IPS-18a (cell line): ENCODE data around the gene KCTD3.

Experiments used
- H3K27ac ChIP-seq: one replicate; pipeline ENCODE4 v1.5.1; 2013; ENCODE audit warnings: low read length
- H3K27me3 ChIP-seq: one replicate; pipeline ENCODE4 v1.6.1; 2013; ENCODE audit warnings: mild to moderate bottlenecking, low read length; ENCODE audit not compliant: control insufficient read depth, insufficient read depth
- H3K36me3 ChIP-seq: one replicate; pipeline ENCODE4 v1.6.1; 2013; ENCODE audit warnings: low read depth, low read length; ENCODE audit not compliant: control insufficient read depth
- H3K4me1 ChIP-seq: one replicate; pipeline ENCODE4 v1.6.1; 2013; ENCODE audit warnings: low read depth, low read length; ENCODE audit not compliant: control insufficient read depth
- H3K4me3 ChIP-seq: one replicate; pipeline ENCODE4 v1.5.1; 2013; ENCODE audit warnings: low read length
- H3K9ac ChIP-seq: one replicate; pipeline ENCODE4 v1.6.1; 2013; ENCODE audit warnings: mild to moderate bottlenecking, low read length, moderate library complexity
- H3K9me3 ChIP-seq: one replicate; pipeline ENCODE4 v1.6.1; 2013; ENCODE audit warnings: low read depth, low read length; ENCODE audit not compliant: control insufficient read depth

KCTD3 gene

GRCh38 chr1:215643592-215644321 lies 76.7 kb downstream of the KCTD3 start:
- H3K36me3 ChIP-seq = no peaks in the 10 kb centered on the region
- no peaks in the 10 kb centered on the region for H3K9me3 ChIP-seq
- H3K27me3 ChIP-seq = no peaks in the 10 kb centered on the region
- H3K4me1 ChIP-seq = peaks cover 7% of the 10 kb centered on the region
- H3K27ac ChIP-seq = no peak overlapping the region
- no peak overlapping the region for H3K9ac ChIP-seq
- H3K4me3 ChIP-seq = no peak overlapping the region

GRCh38 chr1:215645182-215645581 lies 78.1 kb downstream of the KCTD3 start:
- no peaks in the 10 kb centered on the region for H3K27me3 ChIP-seq
- no peak overlapping the region for H3K4me3 ChIP-seq
- no peaks in the 10 kb centered on the region for H3K36me3 ChIP-seq
- H3K27ac ChIP-seq = no peak overlapping the region
- no peaks in the 10 kb centered on the region for H3K9me3 ChIP-seq
- no peak overlapping the region for H3K9ac ChIP-seq
- peaks cover 8% of the 10 kb centered on the region for H3K4me1 ChIP-seq

- Histone ChIP-seq H3K27me3 (no peaks in the 10 kb centered on the region), H3K4me3 (no peak overlapping the region), H3K36me3 (no peaks in the 10 kb centered on the region), H3K4me1 (peaks cover 15% of the 10 kb centered on the region), H3K9me3 (no peaks in the 10 kb centered on the region), H3K27ac (no peak overlapping the region), H3K9ac (no peak overlapping the region)
Observed at GRCh38 chr1:215645861-215646260, 78.8 kb downstream of the KCTD3 start.

- H3K4me1 ChIP-seq = peaks cover 33% of the 10 kb centered on the region
- H3K27ac ChIP-seq = no peak overlapping the region
- H3K36me3 ChIP-seq = no peaks in the 10 kb centered on the region
- no peak overlapping the region for H3K4me3 ChIP-seq
- no peaks in the 10 kb centered on the region for H3K27me3 ChIP-seq
- no peaks in the 10 kb centered on the region for H3K9me3 ChIP-seq
- H3K9ac ChIP-seq = no peak overlapping the region
Observed at GRCh38 chr1:215647738-215648137, 80.6 kb downstream of the KCTD3 start.

GRCh38 chr1:215648957-215649356 lies 81.9 kb downstream of the KCTD3 start:
- Histone ChIP-seq H3K27ac (no peak overlapping the region), H3K4me1 (peaks cover 44% of the 10 kb centered on the region), H3K9ac (no peak overlapping the region), H3K36me3 (no peaks in the 10 kb centered on the region), H3K9me3 (no peaks in the 10 kb centered on the region), H3K27me3 (no peaks in the 10 kb centered on the region), H3K4me3 (no peak overlapping the region)

GRCh38 chr1:215650446-215651149 lies 83.5 kb downstream of the KCTD3 start:
- peak overlapping the region; percentile 40 for H3K4me3 ChIP-seq
- H3K4me1 ChIP-seq = peaks cover 44% of the 10 kb centered on the region
- no peaks in the 10 kb centered on the region for H3K27me3 ChIP-seq
- H3K9me3 ChIP-seq = no peaks in the 10 kb centered on the region
- H3K9ac ChIP-seq = no peak overlapping the region
- no peaks in the 10 kb centered on the region for H3K36me3 ChIP-seq
- no peak overlapping the region for H3K27ac ChIP-seq

GRCh38 chr1:215651867-215652266 lies 84.8 kb downstream of the KCTD3 start:
- Histone ChIP-seq H3K27me3 (no peaks in the 10 kb centered on the region), H3K27ac (no peak overlapping the region), H3K36me3 (no peaks in the 10 kb centered on the region), H3K9ac (no peak overlapping the region), H3K4me3 (peak overlapping the region; percentile 40), H3K9me3 (no peaks in the 10 kb centered on the region), H3K4me1 (peaks cover 44% of the 10 kb centered on the region)

GRCh38 chr1:215652371-215652770 lies 85.3 kb downstream of the KCTD3 start:
- H3K4me1 ChIP-seq = peaks cover 39% of the 10 kb centered on the region
- H3K27ac ChIP-seq = no peak overlapping the region
- no peak overlapping the region for H3K9ac ChIP-seq
- H3K9me3 ChIP-seq = no peaks in the 10 kb centered on the region
- peak overlapping the region; percentile 40 for H3K4me3 ChIP-seq
- H3K27me3 ChIP-seq = no peaks in the 10 kb centered on the region
- no peaks in the 10 kb centered on the region for H3K36me3 ChIP-seq

GRCh38 chr1:215657047-215657446 lies 89.9 kb downstream of the KCTD3 start:
- Histone ChIP-seq H3K9ac (no peak overlapping the region), H3K9me3 (no peaks in the 10 kb centered on the region), H3K27me3 (no peaks in the 10 kb centered on the region), H3K27ac (no peak overlapping the region), H3K36me3 (no peaks in the 10 kb centered on the region), H3K4me1 (peaks cover 18% of the 10 kb centered on the region), H3K4me3 (no peak overlapping the region)

GRCh38 chr1:215660259-215660658 lies 93.2 kb downstream of the KCTD3 start:
- no peaks in the 10 kb centered on the region for H3K27me3 ChIP-seq
- no peaks in the 10 kb centered on the region for H3K9me3 ChIP-seq
- no peak overlapping the region for H3K4me3 ChIP-seq
- H3K36me3 ChIP-seq = no peaks in the 10 kb centered on the region
- H3K4me1 ChIP-seq = no peaks in the 10 kb centered on the region
- no peak overlapping the region for H3K27ac ChIP-seq
- H3K9ac ChIP-seq = no peak overlapping the region

GRCh38 chr1:215661033-215661432 lies 93.9 kb downstream of the KCTD3 start:
- Histone ChIP-seq H3K9ac (no peak overlapping the region), H3K9me3 (no peaks in the 10 kb centered on the region), H3K36me3 (no peaks in the 10 kb centered on the region), H3K4me3 (no peak overlapping the region), H3K4me1 (no peaks in the 10 kb centered on the region), H3K27me3 (no peaks in the 10 kb centered on the region), H3K27ac (no peak overlapping the region)

- Histone ChIP-seq H3K4me3 (no peak overlapping the region), H3K4me1 (peaks cover 5% of the 10 kb centered on the region), H3K9ac (no peak overlapping the region), H3K27me3 (no peaks in the 10 kb centered on the region), H3K27ac (no peak overlapping the region), H3K9me3 (no peaks in the 10 kb centered on the region), H3K36me3 (no peaks in the 10 kb centered on the region)
Observed at GRCh38 chr1:215665215-215665614, 98.1 kb downstream of the KCTD3 start.
